Stimulated activated CD4-positive, alpha-beta T cell treated with anti-CD3 and anti-CD28 coated beads, Interleukin-2, amount 100 ng/mL, for 24 hours (primary cell): ENCODE measurements around the gene EIF2S2.
"Not testable (repeated sequence)": the region's sequence is repeated elsewhere in the genome, so short reads cannot be mapped to it uniquely, and the experiment has no call there.

Source experiments
- DNase-seq, 2 donors: peaks; one replicate each; pipeline ENCODE4 v3.0.0-alpha.2; 2020

EIF2S2 gene, protein sequence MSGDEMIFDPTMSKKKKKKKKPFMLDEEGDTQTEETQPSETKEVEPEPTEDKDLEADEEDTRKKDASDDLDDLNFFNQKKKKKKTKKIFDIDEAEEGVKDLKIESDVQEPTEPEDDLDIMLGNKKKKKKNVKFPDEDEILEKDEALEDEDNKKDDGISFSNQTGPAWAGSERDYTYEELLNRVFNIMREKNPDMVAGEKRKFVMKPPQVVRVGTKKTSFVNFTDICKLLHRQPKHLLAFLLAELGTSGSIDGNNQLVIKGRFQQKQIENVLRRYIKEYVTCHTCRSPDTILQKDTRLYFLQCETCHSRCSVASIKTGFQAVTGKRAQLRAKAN

DNA sequence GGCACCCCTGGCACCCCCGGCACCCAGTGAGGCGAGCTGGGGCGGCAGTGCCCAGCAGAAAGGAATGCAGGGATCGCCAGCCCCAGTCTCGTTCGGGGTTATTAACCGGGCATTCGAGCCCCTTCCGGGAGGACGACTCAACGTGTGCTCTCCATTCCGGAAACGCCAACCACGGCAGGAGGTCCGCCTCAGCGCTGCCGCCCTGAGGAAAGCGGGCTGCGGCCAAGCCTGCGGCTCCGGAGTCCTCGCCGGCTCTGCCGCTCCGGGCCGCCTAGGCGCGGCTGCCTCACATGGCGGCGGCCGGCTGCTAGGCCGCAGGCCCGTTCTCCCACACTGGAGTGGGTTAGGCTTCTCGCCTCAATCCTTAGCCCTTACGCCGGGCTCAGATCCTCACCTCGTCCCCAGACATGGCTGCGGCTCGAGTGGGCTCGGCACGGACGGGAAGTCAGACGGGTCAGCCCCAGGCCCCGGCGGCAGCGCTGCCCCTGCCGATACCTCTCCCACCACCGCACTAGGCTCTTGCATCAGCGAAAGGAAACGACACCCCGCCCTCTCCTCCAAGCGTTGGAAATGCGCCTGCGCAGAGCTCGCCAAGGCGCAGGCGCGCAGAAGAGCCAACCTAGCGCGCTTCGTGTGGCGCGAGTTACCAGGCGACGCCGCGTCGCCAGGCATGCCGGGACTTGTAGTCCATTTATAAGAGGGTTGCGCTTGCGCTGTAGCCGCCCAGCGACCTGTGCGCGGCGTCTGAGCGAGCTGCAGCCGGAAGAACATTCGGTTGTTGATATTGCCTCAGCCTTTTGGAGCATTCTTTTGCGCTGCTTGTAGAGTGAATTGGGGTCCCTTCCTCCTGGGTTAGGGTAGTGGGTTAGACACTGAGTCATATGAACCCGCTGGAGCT lies at the start of gene EIF2S2:
TSS of gene EIF2S2 (minus strand) at position 542 of the 898 bp plus-strand sequence. CDS start at position 409, 133 bp downstream.
- peak; percentile 92 to 93 for DNase-seq

DNA sequence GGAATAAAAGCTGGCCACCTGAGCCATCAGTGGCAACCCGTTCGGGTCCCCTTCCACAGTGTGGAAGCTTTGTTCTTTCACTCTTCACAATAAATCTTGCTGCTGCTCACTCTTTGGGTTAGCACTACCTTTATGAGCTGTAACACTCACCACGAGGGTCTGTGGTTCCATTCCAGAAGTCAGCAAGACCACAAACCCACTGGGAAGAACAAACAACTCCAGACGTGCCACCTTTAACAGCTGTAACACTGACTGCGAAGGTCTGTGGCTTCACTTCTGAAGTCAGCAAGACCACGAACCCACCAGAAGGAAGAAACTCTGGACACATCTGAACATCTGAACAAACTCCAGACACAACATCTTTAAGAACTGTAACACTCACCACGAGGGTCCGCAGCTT lies 45.7 kb upstream of the EIF2S2 start:
- not testable (repeated sequence) for DNase-seq

DNA sequence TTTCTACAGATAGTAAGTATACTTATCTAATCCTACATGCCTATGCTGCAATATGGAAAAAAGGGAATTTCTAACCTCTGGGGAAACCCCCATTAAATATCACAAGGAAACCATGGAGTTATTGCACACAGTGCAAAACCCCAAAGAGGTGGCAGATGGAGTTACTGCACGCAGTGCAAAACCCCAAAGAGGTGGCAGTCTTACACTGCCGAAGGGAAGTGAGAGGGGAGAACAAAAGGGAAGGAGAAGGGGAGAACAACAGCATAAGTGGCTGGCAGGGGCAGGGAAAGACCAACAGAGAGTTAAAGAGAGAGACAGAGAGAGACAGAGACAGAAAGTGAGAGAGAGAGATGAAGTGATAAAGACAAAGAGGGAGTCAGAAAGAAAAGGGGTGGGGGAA lies 43.8 kb upstream of the EIF2S2 start:
- no peak for DNase-seq

DNA sequence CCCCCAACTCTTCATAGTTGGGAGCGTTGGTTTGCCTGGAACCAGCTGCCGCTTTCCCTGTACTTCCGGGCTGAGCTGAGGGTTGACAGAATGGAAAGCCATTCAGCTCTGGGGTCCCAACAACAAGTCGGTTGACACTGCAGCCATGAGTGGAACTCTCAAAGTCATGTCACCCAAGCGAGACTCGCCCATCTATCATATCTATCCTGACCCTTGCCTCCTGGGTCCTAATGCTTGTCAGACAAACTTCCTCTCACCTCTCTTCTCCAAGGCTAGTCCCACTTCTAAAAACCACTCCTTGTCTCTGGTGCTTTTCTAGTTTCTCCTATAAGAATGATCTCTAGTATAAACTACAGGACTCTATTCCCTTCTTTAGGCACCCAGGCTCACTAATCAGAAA lies 41.1 kb upstream of the EIF2S2 start:
- DNase-seq, result not testable (repeated sequence)

DNA sequence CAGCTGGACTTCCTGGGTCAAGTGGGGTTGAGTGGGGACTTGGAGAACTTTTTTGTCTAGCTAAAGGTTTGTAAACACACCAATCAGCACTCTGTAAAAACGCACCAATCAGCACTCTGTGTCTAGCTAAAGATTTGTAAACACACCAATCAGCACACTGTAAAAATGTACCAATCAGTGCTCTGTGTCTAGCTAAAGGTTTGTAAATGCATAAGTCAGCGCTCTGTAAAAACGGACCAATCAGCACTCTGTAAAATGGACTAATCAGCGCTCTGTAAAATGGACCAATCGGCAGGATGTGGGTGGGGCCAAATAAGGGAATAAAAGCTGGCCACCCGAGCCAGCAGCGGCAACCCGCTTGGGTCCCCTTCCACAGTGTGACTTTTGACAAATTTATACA lies 40.0 kb upstream of the EIF2S2 start:
- DNase-seq, result not testable (repeated sequence)

DNA sequence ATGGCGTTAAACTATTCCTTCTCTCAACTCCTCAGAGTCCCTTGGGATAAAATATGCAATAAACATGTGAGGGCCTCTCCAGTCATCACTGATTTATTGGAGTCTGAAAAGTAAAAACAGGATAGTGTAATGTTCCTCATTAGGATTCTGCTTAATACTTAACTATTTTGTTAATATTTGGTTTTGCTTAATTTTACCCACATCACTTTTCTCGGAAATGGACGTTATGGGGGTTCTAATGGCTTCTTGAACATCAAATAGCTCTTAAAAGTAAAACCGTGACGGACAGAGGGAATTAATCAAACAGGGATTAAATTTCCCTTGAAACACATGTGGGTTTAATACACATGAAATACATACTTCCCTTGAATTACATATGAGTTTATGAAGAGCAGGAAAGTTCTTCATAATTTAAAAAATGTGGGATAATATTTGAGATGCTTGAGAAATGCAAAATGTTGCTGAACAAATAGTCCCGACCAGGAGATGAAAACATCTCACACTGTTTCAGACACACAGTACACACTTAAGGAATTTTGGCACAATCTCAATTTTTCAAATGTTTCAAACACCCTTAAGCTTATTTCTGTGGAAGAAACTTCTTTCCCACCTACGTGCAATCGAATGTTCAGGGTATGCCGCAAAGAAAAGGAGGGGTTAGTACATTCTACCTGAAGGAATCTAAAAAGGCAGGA lies 38.4 kb upstream of the EIF2S2 start:
- no peak for DNase-seq

DNA sequence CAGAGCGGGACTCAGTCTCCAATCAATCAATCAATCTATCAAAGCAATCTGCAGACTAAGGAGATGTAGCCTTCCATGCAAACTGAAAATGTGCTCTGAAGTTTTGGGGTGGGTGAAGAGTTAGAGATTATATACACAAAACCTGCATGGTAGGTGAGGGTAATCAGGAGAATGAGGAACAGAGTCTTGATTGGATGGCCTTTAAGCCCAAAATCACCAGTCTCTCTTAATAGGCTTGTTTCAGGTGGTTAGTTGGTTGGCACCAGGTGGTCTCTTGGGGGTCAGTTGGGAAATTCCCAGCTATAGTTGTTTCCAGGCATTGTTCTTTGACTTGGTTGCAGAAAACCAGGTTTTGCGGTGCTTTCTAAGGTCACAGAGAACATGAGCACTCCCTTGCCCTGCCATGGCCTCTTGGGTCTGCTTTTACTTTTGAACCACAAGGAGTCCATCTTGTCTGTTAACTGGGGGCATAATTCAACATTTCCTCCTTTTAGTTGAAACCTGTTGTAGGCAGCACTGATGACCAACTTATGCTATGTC lies 33.3 kb upstream of the EIF2S2 start:
- DNase-seq, result no peak

DNA sequence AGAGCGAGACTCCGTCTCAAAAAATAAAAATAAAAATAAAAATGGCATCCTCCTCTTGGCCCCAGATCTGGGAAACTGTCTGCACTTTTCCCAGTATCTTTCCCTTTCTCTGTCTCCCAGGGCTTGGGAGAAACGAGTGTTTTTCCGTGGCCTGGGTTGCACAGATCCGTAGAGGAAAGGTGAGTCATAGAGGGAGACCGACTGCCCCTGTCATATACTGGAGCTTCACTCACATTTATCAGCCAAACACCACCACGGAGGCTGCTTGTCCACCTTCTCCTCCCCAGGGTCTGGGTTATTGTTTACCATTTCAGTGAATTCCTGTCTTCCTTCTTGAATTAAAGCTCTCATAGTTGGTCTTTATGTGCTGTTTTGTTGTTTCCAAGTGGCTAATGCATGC lies 31.9 kb upstream of the EIF2S2 start:
- no peak for DNase-seq

DNA sequence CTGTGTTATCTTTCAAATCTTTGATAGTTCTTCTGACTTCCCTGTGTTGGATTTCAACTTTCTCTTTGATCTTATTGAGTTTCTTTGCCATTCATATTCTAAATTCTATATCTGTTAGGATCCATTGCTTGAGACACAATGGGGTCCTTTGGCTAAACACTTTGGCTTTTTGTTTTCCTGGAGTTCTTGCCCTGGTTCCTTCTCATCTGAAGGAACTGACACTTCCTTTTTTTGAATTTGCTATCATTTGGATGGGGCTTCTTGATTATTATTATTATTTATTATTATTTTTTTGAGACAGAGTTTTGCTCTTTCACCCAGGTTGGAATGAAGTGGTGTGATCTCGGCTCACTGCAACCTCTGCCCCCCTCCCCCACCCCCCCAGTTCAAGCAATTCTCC lies 30.1 kb upstream of the EIF2S2 start:
- no peak for DNase-seq

DNA sequence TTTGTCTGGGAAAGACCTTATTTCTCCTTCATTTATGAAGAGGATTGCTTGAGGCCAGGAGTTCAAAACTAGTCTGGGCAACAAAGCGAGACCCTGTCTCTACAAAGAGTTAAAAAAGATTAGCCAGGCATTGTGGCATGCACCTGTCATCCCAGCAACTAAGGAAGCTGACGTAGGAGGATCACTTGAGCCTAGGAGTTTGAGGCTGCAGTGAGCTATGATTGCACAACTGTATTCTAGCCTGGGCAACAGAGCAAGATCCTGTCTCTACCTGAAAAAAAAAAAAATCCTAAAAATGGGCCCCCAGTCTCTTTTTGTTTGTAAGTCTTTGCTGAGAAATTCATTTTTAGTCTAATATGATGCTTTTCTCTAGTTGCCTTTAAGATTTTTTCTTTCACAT lies 29.2 kb upstream of the EIF2S2 start:
- DNase-seq, result no peak

DNA sequence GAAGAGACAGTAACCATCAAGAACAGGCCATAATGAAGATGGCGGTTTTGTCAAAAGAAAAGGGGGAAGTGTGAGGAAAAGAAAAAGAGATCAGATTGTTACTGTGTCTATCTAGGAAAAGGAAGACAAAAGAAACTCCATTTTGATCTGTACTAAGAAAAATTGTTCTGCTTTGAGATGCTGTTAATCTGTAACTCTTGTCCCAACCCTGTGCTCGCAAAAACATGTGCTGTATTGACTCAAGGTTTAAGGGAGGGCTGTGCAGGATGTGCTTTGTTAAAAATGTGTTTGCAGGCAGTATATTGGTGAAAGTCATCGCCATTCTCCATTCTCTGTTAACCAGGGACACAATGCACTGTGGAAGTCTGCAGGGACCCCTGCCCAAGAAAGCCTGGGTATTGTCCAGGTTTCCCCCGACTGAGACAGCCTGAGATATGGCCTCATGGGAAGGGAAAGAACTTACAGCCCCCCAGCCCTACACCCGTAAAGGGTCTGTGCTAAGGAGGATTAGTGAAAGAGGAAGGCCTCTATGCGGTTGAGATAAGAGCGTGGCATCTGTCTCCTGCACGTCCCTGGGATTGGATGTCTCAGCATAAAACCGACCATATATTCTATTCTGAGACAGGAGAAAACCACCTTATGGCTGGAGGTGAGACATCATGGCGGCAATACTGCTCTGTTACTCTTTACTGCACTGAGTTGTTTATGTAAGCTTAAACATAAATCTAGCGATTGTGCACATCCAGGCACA lies 23.7 kb upstream of the EIF2S2 start:
- not testable (repeated sequence) for DNase-seq

DNA sequence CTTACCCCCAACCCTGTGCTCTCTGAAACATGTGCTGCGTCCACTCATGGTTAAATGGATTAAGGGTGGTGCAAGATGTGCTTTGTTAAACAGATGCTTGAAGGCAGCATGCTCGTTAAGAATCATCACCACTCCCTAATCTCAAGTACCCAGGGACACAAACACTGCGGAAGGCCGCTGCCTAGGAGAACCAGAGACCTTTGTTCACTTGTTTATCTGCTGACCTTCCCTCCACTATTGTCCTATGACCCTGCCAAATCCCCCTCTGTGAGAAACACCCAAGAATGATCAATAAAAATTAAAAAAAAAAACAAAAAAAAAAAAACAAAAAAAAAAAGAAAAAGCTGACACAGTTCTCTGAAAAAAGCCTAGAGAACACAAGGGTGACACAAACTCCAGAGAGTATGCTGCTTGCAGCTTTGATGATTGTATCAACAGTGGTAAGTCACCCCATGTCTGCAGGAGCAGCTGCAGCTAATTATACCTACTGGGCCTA lies 21.4 kb upstream of the EIF2S2 start:
- DNase-seq, result not testable (repeated sequence)

DNA sequence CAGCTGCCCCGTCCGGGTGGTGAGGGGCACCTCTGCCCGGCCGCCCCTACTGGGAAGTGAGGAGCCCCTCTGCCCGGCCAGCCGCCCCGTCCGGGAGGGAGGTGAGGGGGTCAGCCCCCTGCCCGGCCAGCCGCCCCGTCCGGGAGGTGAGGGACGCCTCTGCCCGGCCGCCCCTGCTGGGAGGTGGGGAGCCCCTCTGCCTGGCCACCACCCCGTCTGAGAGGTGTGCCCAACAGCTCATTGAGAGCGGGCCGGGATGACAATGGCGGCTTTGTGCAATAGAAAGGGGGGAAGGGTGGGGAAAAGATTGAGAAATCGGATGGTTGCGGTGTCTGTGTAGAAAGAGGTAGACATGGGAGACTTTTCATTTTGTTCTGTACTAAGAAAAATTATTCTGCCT lies 20.9 kb upstream of the EIF2S2 start:
- DNase-seq, result not testable (repeated sequence)

DNA sequence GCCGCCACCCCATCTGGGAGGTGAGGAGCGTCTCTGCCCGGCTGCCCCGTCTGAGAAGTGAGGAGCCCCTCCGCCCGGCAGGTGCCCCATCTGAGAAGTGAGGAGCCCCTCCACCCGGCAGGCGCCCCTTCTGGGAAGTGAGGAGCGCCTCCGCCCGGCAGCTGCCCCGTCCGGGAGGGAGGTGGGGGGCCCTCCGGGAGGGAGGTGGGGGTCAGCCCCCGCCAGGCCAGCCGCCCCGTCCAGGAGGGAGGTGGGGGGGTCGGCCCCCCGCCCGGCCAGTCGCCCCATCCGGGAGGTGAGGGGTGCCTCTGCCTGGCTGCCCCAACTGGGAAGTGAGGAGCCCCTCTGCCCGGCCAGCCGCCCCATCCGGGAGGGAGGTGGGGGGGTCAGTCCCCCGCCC lies 20.4 kb upstream of the EIF2S2 start:
- DNase-seq, result not testable (repeated sequence)

DNA sequence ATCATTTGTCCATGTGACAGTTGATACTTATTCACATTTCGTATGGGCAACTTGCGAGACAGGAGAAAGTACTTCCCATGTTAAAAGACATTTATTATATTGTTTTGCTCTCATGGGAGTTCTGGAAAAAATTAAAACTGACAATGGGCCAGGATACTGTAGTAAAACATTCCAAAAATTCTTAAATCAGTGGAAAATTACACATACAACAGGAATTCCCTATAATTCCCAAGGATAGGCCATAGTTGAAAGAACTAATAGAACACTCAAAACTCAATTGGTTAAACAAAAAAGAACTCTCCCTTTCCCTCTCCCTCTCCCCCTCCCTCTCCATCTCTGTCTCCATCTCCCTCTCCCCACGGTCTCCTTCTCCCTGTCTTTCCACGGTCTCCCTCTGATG lies 19.4 kb upstream of the EIF2S2 start:
- no peak for DNase-seq

DNA sequence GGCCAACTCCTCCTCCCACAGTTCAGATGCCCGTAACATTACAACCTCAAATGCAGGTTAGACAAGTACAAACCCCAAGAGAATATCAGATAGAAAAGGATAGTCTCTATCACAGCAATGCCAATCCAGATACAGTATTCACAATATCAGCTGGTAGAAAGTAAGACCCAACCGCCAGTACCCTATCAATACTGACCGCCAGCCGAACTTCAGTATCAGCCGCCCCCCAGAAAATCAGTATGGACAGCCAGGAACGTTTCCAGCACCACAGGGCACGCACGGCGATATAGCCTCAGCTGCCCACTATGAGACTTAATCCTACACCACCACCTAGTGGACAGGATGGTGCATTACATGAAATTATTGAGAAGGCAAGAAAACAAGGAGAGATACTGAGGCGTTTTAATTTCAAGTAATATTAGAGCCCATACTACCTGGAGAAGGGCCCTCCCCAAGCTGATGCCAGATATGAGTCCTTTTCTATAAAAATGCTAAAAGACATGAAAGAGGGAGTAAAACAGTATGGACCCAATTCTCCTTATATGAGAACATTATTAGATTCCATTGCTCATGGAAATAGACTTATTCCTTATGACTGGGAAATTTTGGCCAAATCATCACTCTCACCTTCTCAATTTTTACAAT lies 17.6 kb upstream of the EIF2S2 start:
- DNase-seq, result peak; percentile 34 to 57

DNA sequence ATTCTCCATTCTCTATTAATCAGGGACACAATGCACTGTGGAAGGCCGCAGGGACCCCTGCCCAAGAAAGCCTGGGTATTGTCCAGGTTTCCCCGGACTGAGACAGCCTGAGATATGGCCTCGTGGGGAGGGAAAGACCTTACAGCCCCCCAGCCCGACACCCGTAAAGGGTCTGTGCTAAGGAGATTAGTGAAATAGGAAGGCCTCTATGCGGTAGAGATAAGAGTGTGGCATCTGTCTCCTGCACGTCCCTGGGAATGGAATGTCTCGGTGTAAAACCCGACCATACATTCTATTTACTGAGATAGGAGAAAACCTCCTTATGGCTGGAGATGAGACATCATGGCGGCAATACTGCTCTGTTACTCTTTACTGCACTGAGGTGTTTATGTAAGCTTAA lies 15.7 kb upstream of the EIF2S2 start:
- no peak for DNase-seq

DNA sequence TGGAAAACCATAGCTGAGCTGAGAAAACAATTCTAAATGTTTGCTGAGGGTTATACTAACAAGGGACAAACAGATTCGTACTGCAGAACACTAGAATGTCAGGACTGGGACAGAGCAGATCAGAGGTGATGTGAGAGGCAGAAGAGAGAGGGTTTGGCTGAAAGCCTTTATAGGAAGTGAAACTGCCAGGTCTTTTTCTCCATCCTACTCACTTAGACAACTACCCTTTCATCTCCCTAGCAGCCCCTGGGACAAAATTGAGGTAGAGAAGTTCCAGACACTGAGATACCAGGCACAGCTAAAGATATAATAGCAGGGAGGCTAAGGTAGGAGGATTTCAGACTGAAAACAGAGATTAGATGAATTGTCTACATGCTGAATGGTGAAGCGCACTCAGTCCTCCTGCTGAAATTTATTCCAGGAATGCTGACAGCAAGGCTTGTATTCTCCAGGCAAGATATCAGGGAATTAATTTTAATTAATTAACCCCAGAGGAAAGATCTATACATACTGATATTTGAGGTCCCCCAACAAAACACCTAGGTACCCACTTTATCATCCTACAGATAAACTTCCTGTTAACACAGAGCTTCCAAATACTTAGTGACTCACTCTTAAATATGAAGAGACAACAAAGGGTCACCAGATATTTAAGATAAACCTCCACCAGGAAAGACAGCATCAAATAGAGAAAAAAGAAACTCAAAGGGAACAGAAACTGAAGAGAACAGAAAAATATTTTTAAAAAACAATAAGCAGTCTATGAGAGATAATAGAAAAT lies 12.6 kb upstream of the EIF2S2 start:
- DNase-seq, result no peak

DNA sequence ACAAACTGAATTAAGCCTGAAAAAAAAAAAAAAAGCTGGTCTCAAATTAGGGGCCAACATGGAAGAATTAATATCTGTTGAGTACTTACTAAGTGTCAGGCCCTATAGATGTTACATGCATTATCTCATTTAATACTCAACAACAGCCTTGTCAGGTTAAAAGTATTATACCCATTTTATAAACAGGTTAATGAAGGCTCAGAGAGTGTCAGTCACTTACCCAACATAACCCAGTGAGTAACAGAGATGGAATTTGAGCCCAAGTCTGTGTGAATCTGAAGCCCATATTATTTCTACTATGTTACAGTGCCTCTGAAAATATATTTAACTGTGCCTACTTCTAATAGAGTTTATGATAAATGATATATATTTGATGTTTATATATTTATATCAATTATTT lies 11.3 kb upstream of the EIF2S2 start:
- no peak for DNase-seq

DNA sequence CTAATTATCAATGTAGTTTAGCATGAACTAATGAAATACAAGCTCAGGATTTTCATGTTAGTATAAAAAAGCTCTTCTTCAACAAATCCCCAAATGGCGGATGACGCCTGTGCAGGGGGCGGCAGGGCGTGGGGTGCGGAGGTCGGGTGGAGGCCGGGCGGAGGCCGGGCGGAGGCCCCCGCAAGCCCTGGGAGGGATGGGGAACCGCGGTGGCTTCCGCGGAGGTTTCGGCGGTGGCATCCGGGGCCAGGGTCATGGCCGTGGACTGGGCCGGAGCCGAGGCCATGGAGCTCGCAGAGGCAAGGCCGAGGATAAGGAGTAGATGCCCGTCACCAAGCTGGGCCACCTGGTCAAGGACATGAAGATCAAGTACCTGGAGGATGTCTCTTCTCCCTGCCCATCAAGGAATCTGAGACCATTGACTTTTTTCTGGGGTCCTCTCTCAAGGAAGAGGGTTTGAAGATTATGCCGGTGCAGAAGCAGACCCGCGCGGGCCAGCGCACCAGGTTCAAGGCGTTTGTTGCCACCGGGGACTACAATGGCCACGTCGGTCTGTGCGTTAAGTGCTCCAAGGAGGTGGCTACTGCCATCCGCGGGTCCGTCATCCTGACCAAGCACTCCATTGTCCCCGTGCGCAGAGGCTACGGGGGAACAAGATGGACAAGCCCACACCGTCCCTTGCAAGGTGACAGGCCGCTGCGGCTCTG lies 10.4 kb upstream of the EIF2S2 start:
- no peak for DNase-seq
